GM18502 (cell line): ENCODE results near the gene SPEM3.

Experiments
- ATAC-seq: cut with Tn5 transposase; IDR thresholded peaks from one replicate; pipeline ENCODE4 v1.9.1; 2021; ENCODE audit warnings: mild to moderate bottlenecking; ENCODE audit not compliant: unreplicated experiment, poor library complexity

Gene SPEM3

DNA sequence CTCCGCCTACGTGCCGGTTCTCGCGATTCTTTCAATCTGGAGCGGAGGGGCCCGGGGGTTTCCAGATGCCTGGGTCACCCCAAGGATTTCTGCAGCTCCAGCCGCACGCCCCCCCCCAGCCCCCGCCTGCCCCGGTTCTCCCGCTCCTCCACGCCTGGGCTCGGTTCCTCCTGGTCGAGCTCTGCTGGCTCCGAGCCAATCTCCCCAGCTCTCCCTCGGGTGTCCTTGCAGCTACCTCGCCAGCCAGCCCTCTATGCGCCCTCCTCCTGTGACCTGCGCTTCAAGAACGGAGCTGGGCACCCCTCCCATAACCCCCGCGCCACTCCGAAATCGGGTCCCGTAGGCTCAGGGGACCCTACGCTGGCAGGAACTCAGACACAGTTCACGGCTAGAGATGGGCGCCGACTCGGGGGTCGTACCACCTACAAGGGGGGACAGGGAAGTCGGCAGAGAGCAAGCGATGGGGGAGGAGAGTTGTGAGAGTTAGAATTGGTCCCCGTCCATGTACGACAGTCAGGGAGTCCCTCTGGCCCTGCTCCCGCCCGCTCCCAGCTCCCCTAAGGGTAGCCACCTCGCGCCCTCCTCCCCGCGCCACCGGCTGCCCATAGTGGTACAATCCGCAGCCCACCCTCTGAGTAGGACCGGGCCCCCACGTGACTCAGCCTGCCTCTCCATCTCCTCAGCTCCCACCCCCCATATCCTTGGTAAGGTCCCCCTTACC is 11.6 kb downstream of the SPEM3 start:
- no peak for ATAC-seq

- no peak for ATAC-seq
Measured at GRCh38 chr17:7440834-7441195, 12.2 kb downstream of the SPEM3 start.

- ATAC-seq: no peak
Measured at GRCh38 chr17:7441266-7441665, 12.6 kb downstream of the SPEM3 start.

GRCh38 chr17:7442142-7442541 is 13.5 kb downstream of the SPEM3 start:
- no peak for ATAC-seq

DNA sequence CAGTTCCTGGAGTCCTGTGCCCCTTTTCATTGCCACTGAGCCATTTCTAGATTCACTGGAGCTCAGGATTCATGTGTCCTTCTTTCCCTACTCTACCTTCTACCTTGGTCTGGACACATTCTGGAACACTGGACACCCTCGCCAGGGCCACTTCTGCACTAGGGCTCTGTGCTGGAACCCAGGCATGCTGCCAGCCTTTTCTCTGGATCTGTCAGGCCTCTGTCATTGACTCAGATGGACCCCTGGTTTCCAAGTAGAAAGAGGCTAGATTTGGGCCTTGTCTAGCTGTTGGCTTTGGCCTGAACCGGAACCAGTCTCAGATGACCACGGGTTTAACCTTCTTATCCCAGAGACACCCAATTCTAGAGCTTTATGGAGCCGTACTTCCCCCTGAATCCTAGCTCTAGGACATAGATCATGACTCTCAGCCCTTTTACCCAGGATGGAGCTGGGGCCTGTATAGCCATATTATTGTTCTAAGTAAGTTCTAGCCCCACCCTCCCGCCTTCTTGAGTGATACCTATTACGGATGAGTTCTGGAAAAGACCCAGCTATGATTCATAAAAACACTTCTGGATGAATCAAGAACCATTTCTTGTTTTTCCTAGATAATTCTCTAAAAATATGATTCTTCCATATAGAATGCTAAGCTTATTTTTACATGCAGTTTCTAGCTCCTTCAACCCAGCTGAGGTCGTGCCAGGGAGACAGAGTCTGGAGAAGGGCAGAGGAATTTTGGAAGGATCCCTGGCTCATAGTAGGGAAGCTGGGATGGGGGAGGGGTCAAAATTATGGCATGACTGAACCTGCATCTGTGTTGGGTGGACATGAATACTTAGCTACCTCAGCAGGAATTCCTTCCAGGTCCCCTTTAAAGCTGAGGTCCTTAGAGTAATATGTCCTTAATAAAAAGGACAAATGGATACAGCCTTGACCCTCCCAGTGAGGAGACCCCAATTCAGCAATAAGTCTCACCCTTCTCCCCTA is 15.1 kb downstream of the SPEM3 start:
- ATAC-seq: no peak

DNA sequence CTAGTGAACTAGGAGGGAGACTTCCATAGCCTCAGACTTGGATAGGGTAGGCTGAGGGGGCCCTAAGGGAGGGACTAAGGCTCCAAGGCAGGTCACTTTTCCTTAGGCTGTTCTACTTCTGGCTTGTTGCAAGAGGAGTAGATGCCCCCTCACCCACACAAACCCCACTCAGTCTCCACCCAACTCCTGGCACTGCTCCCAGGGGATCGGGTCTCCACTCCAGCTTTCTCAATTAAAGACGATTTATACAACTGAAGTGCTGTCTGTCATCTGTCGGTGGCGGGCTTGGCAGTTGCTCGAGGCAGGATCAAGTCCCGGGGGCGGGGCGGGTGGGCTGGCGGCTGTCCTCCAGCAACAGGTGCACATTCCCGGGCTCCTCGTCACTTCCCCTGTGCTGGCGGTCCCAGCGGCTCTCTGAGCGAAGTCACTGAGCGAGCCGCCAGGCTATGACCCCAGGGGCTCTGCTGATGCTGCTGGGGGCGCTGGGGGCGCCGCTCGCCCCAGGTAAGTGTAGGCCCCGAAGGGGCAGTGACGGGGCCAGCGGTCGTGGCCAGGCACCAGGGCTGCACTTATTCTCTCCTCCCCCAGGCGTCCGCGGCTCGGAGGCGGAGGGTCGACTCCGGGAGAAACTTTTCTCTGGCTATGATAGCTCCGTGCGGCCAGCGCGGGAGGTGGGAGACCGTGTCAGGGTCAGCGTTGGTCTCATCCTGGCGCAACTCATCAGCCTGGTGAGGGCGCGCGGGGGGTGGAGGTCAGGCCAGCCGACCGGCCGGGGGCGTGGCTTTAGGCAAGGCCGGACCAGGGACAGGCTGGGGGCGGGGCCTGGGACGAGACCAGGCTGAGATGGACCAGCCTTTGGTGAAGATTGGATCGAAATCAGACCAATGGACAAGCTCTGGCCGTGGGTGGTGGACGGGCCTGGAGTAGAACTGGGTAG is 16.3 kb downstream of the SPEM3 start, which contains the start of gene CHRNB1:
Gene CHRNB1, plus strand, starts transcription at position 380 of the 937 bp plus-strand sequence. Its CDS starts 67 bp downstream, at position 447.
- ATAC-seq: no peak

DNA sequence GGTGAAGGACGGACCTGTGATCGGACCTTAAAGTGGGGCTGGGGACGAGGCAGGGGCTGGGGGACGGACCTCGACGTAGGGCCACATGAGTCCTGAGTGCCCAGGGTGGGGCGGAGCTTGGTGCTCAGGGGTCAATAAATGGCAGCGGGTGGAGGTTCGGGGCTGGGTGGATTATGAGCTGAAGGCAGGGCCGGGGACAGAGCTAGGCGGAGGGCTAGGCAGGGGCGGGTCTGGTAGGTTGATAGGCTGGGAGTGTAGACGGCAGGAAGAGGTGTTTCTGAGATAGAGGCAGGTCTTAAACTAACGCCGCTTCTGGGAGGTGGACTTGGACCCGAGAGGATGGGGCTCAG is 16.9 kb downstream of the SPEM3 start:
- no peak for ATAC-seq

DNA sequence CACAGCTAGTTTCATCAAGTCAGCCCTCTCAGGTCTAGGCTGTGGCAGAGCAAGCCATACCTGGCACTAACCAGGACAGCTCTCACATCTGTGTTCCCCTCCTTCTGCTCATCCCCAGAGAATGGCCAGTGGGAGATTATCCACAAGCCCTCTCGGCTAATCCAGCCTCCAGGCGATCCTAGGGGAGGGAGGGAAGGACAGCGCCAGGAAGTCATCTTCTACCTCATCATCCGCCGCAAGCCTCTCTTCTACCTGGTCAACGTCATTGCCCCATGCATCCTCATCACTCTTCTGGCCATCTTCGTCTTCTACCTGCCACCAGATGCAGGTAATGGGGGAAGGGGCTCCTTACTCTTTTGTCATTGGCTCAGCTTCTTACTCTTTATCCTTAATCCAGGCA is 19.8 kb downstream of the SPEM3 start:
- ATAC-seq: no peak

- no peak for ATAC-seq
Measured at GRCh38 chr17:7459961-7460545, 31.4 kb downstream of the SPEM3 start.

DNA sequence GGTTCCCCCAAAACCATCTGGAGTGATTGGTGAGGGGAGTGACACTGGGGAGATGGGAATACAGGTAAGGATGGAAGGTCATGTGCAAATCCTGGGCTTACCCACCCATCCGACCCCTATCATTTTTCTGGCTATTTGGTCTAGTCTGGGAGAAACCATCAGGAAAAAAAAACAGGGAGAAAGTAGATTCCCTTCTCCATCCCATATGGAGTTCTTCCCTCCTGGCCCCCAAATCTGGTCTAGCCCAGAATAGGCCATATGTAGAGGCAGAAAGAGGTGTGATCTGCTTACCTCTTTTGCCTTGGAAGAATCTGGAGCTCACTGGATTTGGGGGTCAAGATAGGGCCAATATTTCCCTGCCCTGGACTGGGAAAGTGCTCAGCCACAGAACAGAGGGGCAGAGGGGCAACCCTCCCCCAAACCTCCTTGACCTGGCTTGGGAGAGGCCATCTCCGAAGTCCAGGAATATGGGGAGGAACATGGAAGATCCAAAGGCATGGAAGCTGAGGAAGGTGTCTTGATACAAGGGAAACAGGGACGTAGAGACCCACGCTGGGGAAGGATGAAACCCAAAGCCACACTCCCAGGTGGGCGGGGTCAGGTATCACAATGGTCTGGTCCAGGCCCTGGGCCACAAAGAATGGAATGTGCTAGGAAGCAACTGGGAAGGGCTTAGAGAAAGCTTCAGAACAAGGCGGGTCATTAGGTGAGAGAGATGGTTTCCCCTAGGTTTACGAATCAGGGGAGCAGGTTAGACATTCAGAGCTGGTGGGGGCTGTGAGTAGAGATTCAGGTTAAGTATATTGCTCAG is 32.4 kb downstream of the SPEM3 start:
- no peak for ATAC-seq

- no peak for ATAC-seq
Measured at GRCh38 chr17:7462474-7463371, 34.1 kb downstream of the SPEM3 start.

DNA sequence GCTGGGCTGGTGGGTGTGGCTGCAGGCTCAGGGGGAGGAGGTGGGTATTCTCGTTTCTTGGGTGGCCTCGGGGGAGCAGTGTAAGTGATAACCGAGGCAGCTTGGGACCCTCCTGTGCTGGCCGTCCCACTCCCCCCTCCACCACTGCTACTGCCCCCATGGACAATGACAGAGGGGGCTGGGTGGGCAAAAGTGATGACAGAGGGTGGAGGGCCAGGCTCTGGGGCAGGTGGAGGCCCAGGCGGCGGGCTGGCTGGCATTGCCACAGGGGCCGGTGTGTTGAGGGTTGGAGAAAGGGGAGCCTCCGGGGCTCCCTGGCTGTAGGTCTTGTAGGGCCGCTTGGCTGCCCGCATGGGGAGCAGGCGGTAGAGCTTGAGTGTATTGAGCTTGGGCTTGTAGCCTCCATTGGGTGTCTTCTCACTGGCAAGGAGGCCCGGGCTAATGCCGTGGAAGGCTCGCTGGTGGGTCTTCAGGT is 34.8 kb downstream of the SPEM3 start:
- ATAC-seq: no peak

GRCh38 chr17:7464081-7464480 is 35.4 kb downstream of the SPEM3 start:
- no peak for ATAC-seq

DNA sequence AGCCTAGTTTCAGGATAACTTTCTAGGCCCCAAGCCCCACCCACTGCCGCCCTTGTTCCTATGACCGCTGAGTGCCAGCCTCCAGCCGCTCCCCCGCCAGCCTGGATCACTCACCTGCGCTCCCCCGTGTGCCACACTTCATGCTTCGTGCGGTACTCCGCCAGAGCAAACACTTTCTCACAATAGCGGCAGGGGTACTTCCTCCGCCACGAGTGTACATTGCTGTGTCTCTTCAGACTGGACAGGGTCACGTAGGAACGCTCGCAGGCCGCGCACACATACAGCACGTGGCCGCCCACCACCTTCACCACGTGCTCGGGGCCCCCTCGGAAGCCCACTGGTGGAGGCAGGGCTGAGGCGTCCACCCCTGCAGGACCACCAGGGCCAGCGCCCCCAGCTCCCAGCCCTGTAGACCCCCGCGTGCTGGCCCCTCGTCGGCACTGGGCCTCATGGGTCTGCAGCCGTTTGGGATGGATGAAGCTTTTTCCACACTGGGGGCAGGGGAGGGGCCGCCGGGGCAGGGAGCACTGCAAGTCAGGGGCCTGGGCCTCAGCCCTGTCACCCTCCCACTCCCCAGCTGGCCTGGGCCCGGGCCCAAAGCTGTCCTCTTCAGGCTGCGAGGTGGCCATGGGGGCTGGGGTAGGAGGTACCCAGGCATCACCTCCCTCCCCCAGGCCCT is 37.1 kb downstream of the SPEM3 start:
- ATAC-seq: no peak

DNA sequence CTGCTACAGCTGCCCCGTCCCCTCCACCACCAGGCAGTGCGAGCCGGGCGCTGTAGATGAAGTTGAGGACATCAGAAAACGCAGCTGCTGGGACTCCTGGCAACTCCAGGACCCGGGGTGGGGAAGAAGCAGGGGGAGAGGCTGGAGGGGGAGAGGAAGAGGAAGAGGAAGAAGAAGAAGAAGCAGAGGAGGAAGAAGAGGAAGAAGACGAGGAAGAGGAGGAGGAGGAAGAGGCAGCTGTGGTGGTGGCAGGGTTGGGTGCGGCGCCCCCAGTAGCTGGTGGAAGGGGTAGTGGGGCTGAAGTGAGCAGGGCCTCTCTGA is 37.6 kb downstream of the SPEM3 start:
- ATAC-seq: no peak

DNA sequence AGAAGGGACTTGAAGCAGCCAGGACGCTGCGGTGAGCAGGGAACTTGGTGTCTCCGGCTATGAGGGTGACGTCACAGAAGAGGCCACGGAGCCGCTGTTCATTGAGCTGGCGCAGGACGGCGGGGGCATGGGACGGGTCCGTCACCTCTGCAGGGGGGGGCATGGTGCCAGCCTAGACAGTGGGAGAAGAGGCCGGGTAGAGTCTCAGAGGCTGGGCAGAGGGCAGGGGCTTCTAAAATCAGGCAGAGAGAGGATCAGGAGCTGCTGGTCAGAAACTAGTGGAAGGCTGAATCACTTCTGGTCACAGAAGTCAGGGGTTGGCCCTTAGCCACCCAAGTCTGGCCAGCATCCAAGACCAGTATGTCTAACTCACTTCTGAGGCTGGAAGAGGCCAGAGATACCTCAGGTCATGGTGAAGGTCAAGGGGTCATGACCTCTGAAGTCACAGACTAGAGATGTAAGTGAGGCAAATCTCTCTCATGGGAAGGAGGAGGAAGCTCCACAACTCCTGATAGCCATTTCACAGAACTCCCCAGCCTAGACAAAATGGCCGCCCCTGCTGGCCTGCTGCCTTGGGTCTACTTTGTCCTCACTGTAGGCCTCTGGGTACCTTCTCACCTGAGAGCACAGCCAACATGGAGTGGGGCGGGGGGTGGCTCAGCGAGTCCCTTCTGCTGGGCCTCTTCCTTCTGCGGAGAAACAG is 38.1 kb downstream of the SPEM3 start:
- ATAC-seq: no peak

GRCh38 chr17:7467498-7467897 is 38.8 kb downstream of the SPEM3 start:
- no peak for ATAC-seq
